Pulmonary artery endothelial cell (primary cell): ENCODE results near the gene IPCEF1. TPM values are rescaled to one million over a fixed set of nuclear protein-coding genes. Genes with fewer than 3 reads are reported as not detected.

ENCODE experiments used
- DNase-seq: peaks from one replicate; pipeline ENCODE4 v3.0.0-alpha.2; 2011; ENCODE audit warnings: low read depth, low spot score
- total RNA-seq: library from RNA; depleted of rRNA; stranded (reverse); fragments of >200 nt; gene quantifications from 2 replicates; pipeline ENCODE4 v1.2.3, GENCODE V29; 2014

The IPCEF1 gene
- total RNA-seq, 1 donor from 2014 or later = under 0.01 TPM

DNA sequence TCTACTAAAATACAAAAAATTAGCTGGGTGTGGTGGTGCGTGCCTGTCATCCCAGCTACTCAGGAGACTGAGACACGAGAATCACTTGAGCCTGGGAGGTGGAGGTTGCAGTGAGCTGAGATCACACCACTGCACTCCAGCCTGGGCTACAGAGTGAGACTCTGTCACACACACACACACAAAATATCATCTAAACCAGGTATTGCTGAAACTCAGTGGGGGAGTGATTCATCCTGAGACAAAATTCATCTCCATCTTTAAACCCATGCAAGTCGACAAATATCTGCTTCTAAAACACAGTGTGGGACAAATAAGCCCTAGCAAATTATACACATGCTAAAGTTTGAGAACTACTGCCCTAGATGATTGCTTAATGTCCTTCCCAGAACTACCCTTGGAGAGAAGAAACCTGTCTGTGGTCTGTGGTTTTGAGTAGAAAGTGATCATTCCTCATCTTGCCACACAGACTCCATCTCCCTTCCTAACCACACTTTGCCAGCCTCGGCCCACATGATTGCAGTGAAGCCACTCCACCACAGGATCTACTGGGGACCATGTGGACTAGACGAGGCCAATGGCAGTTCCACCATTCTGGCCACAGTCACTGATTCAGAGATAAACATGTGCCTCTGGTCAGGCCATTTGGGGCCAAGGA, 187.3 kb downstream of the IPCEF1 start:
- no peak for DNase-seq

DNA sequence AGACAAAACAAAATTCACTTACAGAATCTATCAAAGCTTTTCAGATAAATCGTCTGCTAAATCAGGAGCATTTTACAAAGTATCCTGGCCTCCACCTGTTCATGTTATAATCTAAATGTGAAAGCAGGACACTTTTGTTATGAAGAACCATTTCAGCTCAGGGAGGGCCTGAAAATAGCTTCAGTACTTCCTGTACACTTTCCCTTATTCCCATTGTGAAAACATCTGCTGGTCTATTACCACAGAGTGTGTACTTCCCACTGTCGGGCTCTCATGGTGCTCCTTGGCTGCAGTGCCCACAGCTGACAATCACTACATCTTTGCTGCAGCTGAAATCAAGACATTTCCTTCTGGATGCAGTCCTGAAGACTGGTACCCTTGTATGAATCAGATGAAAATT, 189.5 kb downstream of the IPCEF1 start:
- no peak for DNase-seq

DNA sequence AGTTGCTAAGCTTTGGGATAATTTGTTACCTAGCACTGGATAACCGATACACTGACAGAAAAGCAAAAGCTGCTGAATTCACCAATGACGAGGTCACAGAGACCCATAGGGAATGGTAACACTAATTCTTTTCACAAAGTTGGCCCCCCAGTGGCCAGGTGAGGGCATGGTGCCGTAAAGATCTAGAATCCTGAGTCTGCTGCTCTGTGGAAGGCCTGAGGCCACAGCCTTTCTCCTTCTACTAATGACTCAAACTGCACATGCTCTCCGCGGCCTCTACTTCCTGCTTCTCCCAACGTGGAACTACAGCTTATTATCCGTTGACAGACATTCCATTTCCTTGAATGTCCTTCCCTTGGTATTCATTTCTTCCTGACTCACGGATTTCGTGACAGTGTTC, 190.5 kb downstream of the IPCEF1 start:
- no peak for DNase-seq

DNA sequence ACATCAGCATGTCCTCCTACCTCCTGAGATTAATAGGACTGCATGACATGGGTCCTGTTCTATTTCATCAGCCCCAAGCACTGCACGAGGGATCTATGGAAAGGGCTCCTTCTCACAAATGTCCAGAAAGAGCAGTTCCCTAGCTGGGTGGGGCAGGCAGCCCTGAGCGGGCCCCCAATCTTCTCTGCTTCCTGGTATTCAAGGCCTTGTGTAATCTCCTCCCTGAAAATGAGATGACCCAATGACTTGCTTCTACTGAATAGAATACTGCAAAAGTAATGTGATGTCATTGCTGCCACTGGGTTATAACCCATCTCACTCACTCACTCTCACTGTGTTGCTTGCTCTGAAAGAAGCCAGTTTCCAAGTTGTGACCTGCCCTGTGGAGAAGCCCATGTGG, 191.1 kb downstream of the IPCEF1 start:
- no peak for DNase-seq

DNA sequence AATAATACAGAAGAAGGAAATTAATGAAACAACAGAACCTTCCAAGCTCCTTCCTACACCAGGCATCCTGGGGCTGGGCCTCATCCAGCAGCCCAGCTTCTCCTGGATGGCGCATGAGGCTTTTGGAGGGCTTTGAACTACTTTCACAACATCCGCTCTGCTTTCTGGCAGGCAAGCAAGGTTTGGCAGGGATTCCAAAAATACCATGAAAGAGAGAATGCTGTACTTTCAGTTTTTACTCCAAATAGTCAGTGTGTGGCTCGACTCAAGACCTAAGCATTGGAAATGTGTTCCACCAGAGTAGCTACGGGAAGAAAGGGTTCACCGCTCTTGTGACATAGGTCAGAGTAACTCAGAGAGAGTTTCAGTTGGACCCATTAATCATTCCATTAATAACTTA, 192.2 kb downstream of the IPCEF1 start:
- peak; percentile 8 for DNase-seq

DNA sequence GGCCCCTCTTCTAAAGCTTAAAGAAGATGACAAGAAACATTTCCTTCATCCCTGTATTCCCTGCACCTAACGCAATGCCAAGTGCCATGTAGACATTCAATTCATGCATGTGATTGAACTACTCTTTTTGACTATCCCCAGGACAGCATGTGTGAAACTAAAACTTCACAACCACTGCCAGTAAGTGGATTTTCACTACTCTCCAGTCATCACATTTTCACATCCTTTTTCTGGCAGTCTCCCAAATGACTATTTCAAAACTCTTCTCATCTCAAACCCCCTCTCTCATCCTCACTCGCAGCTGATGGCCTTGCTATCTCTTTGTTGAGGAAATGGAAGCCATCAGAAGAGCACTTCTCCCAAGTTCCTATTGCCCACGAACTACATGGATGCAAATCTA, 194.9 kb downstream of the IPCEF1 start:
- DNase-seq = no peak

DNA sequence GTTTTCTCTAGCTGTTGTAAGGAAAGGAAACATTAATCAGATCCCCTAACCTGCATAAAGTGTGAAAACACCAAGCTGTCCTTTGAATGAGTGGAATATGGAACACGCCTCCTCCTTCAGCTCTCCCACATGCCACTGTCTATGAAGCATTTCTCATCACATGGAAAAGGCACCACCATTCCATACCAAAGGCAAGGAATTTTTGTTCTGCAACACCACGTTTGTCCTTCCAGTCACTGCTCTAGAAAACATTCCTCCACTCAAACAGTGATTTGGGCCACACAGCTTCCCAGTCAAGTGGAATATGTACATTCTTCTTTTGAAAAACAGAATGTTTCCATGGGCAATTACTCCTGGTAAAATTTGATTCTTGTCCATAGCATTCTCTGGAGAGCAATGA, 197.5 kb downstream of the IPCEF1 start:
- no peak for DNase-seq

DNA sequence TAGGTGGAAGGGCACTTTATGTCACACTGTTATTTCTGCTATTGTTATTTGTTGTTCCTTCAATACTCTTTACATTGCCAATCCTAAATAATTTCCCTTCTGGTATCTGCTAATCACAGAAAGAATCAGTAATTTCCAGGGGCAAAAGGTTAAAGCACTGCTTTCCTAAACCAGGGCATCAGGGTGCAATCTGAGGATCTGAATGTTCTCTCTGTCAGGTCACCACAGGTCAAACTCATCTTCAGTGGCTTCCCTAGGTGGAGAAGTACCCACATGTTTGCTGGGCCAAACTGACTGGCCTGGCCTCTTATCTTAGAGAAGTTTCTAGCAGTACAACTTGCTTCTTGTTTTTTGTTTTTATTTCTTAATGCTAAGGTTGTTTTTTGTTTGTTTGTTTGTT, 198.9 kb downstream of the IPCEF1 start:
- DNase-seq = no peak

DNA sequence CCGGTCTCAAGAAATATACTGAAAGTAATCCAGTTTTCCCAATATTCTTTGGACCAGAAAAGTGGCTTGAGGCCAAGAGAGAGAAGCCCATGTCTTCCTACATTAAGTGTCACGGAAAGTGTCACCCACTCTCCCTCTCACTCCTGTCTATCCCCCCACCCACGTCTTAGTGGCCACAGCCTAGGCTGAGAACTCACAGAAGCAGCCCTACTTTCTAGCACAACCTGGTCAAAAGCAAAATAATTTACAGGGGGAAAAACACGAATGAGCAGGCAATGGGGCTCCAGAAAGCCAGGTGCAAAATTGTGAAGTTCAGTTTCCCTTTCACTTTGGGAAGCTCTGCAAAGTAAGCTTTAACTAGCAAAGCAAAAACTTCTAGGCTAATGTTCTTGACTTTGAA, 199.5 kb downstream of the IPCEF1 start:
- DNase-seq = no peak

DNA sequence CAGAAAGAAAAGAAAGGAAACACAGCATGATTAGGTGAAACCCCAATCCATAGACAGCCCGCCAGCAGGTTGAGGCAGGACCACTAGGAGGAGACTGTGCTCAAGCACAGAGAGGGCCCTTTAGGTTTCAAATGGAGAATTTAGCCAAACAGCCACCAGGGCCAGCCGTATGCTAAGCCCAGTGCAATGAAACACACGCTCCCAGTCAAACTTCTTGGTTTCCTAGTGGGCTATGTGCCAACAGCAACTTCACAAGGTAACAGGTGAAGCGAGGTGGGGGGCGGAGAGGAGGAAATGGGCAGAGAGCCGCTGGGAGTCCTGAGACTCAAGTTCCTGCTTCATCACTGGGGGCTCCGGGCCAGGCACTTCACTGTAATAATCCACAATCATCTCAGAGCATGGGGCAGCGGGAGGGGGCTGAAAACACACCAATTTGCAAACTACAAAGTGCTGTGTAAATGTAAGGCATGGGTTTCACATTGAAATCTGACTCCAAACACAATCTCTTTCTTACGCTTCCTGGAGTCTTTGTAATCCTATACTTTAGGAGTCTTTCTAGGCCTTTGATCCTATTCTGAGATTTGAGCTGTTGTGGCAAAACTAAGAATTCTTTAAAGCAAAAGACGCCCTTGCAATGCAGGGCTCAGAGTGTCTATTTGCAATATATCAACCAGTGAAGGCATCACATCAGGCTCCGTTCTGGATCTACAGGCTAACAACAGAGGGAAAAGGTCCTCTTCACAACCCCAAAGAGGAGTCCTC, 200.3 kb downstream of the IPCEF1 start:
- no peak for DNase-seq

DNA sequence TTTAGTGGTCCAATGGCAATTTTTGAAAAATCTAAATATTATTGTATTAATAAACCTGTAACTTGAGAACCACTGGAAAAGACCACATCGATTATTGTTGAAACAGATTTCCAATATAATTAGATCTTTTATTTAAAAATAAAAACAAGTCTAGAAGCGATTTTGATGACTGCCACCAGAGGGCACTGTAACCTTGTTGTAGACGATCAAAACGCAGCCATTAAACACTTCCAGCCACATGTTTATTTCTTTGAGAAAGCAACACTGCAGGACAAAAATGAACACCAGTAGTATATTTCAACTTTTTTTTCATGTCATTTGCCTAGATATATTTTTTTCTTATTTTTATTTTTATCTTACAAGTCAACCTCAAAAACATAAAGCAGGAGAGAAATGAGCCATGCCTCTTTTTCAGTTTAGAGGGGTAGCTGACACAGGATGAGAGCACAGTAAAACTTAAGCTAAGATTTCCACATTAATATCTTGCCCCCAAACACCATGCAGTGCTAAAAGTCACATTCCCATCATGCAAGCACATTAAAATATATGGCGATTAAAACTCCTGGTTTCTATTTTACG, 202.1 kb downstream of the IPCEF1 start:
- DNase-seq = peak; percentile 37

DNA sequence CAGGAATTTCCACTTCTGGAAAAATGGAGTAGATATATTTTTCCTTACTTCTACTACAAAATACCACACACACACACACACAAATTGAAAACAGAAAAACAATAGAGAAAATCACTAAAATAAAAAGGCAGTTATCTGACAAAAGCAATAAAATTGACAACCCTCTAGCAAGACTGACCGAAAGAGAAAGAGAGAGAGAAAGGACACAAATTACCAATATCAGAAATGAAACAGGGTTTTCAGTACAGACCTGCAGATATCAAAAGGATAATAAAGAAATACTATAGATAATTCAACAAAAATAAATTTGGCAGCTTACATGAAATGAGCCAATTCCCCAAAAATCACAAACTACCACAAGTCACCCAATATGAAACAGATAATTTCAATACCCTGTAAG, 212.8 kb downstream of the IPCEF1 start:
- no peak for DNase-seq

DNA sequence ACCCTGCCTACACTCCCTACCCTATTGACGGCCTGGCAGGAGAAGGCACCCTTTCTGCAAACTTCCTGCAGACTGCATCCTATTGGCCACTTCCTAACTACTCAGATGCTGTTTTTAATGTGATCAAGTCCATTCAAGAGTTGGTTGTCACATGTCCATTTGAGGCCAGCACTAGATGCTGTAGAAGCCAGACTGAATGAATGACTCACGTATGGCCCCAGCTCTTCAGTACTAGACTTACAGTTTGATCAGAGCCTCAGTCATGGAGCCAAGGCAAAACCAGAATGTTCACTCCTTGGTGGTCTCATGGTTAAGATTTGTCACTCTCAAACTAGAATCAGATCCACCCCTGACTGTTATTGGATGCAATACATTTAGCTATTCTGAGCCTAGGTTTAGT, 215.9 kb downstream of the IPCEF1 start:
- DNase-seq = no peak

DNA sequence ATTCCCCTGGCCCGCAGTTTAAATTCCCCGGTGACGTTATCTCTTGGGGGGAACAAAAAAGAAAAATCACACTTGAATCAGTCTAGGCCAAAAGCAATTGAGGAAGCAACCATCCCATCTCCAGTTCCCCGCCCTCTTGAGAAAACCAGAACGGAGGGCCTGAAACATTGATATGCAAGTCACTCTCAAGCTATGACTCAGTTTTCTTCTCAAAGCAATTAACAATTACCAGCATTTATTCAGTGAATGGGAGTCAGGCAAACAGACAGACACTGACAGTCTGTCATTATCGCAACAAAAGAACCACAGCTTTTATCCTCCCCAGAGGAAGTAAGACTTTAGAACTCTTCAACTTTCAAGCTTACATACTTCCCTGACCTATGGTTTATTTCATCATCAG, 216.7 kb downstream of the IPCEF1 start:
- no peak for DNase-seq

DNA sequence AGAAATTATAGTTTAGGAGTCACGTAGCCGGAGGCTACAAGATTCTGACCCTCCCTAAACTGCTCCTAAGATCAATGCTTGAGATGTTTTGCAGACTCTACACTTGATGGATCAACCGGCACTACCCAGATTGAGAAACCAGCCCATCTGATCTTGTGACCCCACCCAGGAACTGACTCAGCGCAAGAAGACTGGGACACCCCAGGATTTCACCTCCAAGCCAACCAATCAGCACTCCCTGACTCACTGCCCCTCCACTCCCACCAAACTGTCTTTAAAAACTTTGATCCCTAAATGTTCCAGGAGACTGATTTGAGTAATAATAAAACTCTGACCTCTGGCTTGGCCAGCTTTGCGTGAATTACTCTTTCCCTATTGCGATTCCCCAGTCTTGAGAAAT, 217.8 kb downstream of the IPCEF1 start:
- DNase-seq = no peak

DNA sequence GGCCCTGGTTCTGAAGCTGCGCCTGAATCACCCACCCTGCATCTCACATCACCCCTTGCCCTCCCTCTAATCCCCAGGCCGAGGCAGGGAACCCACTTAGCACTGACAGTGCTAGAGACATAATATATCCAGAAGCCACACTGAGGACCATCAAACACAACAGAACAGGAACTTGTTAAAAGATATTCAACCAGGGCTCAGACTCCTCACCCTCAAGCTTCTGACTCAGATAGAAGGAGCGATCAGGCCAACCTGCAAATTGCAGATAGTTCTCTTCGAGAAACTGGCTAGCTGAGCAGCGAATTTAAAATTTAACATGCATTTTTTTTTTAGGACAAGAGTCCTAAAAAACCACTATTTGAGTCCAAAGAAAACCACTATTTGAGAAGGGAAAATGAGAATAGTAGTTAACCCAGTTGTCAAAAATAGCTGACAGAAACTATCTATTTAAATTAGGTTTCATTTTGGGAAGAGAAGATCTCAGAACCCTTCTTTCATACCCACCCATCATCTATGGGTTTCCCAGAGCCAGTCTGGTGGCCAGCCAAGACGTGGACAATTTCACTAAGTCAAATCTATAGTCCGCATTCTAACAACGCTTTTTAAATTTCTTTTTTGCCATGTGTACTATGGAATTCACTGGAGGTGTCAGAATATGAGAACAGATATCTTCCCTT, 222.0 kb downstream of the IPCEF1 start:
- DNase-seq = no peak

DNA sequence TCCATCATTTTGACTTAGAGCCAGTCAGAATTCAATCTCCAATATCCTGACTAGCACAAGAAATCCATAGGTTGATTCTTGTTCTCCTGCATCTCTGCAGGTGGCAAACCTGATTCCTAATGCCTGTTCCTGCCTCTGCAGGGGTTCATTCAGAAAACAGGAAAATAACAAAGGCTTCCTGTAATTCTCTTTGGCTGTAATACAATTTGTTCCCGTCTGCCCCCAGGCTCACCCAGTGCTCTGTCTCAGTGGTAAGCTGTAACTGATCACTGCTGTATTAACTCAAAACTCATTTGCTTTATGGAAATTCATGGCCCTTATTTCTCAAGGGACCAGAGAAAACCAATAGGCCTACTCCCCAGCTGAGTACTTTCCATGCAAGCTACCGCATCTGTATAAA, 228.9 kb downstream of the IPCEF1 start:
- no peak for DNase-seq

DNA sequence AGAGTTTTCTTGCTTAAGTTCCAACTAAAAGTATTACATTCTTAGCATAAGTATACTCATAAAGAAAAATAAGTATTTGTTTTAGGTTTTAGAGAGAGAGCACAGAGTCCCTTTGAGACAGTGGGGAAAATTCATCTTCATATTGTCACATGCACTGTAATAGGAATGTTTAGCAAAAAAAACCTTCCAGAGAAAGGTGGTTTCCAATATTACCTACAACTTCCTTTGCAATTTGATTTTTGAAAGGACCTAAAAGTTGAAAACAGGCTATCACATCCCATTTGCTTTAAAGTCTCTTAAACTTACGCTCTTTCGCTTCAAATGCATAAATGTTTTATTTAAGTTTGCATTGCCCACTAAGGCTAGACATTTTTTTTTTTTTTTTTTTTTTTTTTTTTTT, 231.2 kb downstream of the IPCEF1 start:
- DNase-seq = no peak

DNA sequence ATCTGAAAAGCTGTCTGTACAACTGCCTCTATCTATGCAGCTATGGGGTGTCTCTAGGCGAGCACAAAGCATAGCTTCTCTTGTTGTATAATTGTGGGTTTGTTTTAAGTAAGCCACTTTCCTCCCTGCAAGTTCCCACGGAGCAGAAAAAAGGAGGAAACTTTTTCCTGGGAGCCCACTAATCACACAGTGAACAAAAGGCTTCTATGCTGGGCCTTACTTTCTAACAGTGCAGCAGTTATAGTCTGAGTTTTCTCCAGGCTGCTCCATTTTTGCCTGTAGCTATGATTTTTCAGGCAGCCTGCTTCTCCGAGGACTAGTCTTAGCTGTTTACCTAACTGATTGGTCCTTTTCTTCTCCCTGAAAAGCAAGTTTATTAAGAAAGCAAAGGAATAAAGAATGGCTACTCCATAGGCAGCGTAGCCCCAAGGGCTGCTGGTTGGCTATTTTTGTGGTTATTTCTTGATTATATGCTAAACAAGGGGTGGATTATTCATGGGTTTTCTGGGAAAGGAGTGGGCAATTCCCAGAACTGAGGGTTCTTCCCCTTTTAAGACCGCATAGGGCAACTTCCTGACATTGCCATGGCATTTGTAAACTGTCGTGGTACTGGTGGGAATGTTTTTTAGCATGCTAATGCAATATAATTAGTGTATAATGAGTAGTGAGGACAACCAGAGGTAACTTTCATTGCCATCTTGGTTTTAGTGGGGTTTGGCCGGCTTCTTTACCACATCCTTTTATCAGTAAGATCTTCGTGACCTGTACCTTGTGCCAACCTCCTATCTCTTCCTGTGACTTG, 233.2 kb downstream of the IPCEF1 start:
- DNase-seq = no peak

DNA sequence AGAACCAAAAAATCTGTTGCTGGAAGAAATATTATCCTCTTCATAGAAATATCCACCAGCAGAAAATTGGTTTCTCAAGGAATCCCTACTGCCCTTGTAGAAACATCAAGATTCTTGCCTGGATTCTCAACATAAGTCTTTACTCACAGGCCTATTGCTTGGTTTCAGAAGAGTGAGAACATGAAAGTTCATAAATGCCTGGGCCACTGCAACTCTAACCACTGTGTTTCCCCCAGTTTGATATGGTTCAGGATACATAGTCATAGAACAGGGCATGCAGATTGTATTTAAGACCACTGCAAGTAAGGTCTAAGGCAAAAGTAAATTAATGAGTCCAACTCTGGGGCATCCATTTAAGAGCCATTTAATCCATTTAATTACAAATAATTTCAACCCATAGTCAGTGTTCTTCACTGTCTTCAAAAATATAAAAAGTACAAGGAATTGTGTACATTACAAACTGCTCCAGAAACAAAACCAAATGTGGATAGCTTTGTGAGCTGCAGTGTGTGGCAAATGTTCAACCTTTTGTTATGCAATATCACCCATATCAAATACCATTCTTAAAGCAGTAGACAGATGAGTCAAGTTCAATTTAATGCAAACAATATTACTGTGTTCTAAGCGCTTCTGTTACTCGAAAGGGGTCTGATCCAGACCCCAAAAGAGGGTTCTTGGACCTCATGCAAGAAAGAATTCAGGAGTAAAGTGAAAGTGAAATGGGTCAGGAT, 234.2 kb downstream of the IPCEF1 start:
- no peak for DNase-seq

DNA sequence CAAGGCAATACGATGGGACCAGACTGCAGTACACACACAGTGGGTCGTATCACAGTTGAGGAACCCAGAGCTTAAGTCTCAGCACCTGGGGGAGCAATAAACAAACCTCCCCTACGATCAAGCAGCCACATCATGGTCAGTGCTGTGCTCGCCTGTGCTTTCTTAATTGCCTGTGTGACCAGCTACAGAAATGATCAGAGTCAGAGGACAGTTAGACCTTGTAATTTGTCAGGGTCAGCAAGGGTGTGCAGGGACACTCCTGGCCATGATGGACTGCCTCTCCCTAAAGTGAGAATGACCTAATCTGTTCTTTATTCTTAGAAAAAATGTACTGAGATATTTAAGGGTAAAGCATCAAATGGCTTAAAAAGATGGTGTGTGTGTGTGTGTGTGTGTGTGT, 239.1 kb downstream of the IPCEF1 start:
- DNase-seq = no peak
